ENCODE measurements around the gene PLCG1. TPM values are rescaled to one million over a fixed set of nuclear protein-coding genes. Genes with fewer than 3 reads are reported as not detected.

PLCG1 gene
- total RNA-seq, 1 experiment from 2014 or later, result 68.8 TPM

DNA sequence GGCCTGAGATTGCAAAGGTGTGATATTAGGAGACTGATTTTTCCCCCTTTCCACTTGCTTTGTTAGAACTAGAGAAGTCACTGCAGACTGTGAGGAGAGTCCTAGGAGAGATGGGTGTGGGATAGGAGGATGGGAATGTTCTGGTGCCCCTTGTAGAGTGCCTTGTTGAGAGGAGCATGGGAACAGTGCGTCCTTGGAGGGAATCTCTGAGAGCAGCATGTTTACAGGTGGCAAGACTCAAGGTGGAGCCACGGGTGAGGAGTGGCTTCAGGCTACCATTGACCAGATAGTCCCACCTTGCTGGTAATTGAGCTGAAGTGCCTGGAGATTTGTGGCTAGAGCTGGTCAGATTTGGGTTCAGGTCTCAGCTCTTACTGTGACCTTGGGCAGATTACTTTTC, 6.0 kb downstream of the PLCG1 start:
- no peak for ATAC-seq

DNA sequence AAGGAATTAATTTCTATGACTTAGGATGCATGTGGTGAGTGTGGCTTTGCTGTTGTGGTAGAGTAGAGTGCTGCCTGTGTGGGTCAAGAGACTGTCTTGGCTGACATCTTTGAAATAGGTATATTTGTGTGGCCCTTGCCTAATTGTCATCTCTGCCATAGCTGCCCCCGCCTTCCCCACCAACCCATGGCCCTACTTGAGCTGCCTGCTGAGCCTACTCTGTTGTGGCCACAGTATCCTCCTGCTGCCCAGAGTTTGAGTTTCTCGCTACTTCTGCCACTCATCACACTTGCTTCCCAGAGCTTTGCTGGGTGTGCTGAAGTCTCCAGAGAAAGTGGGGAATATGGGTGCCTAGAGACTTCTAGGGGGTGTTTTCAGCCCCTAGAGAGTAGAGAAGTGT, 8.0 kb downstream of the PLCG1 start:
- no peaks in the 10 kb centered on the region for H3K36me3 ChIP-seq (ENCODE audit: low read depth, low read length)
- H3K9me2 ChIP-seq (replicated peaks; ENCODE audit: low read length), result no peaks in the 10 kb centered on the region
- H3K4me2 ChIP-seq (ENCODE audit: low read length), result no peak overlapping the region
- no peaks in the 10 kb centered on the region for H3K9me3 ChIP-seq (ENCODE audit: low read length)
- H3K4me1 ChIP-seq (ENCODE audit: insufficient read depth, low read length), result peaks cover 7% of the 10 kb centered on the region; the same call in 1 of the 2 replicates
- intact Hi-C loops (cut with micrococcal nuclease), result no loop called here
- H3K4me3 ChIP-seq (ENCODE audit: low read length), result no peak overlapping the region
- no peak overlapping the region for H3K9ac ChIP-seq (ENCODE audit: low read length)
- no peak overlapping the region for H2AFZ ChIP-seq (ENCODE audit: low read length)
- no peaks in the 10 kb centered on the region for H3F3A ChIP-seq (ENCODE audit: low read length, unreplicated experiment)
- no peak for ATAC-seq
- TF ChIP-seq EZH2phosphoT487 (IDR thresholded peaks at IDR 0.05; ENCODE audit: borderline replicate concordance, low read length), result no peak
- POLR2A ChIA-PET (ENCODE audit: unreplicated experiment), result no interaction called here
- no peaks in the 10 kb centered on the region for H3K27me3 ChIP-seq (ENCODE audit: low read length)
- CTCF ChIA-PET, result no interaction called here
- no TSS peak for BruUV-seq (replicated peaks)
- no peak overlapping the region for H3K27ac ChIP-seq (ENCODE audit: low read length)
- peaks cover 67% of the 10 kb centered on the region for H4K20me1 ChIP-seq (ENCODE audit: low read length)
- DNase-seq, result no peak
- H3K79me2 ChIP-seq (ENCODE audit: low read length), result peaks cover 95% of the 10 kb centered on the region

More for the DNA sequence above, 6.0 kb downstream of the PLCG1 start:
- BruUV-seq (replicated peaks), result no TSS peak
- ChIA-PET CTCF (interaction anchor here (0.6 kb wide), 1 partner anchor 179 kb away, joined by 5 read pairs; no protein-coding TSS in a partner anchor), POLR2A (ENCODE audit: unreplicated experiment) (no interaction called here)
- H3F3A ChIP-seq (ENCODE audit: low read length, unreplicated experiment), result no peaks in the 10 kb centered on the region
- no peak overlapping the region for H2AFZ ChIP-seq (ENCODE audit: low read length)
- DNase-seq, result no peak
- H3K4me2 ChIP-seq (ENCODE audit: low read length), result no peak overlapping the region
- intact Hi-C loops (cut with micrococcal nuclease), result no loop called here
- H3K36me3 ChIP-seq (ENCODE audit: low read depth, low read length), result no peaks in the 10 kb centered on the region
- peaks cover 67% of the 10 kb centered on the region for H4K20me1 ChIP-seq (ENCODE audit: low read length)
- H3K27me3 ChIP-seq (ENCODE audit: low read length), result no peaks in the 10 kb centered on the region
- H3K4me3 ChIP-seq (ENCODE audit: low read length), result no peak overlapping the region
- TF ChIP-seq, protein P1, sequence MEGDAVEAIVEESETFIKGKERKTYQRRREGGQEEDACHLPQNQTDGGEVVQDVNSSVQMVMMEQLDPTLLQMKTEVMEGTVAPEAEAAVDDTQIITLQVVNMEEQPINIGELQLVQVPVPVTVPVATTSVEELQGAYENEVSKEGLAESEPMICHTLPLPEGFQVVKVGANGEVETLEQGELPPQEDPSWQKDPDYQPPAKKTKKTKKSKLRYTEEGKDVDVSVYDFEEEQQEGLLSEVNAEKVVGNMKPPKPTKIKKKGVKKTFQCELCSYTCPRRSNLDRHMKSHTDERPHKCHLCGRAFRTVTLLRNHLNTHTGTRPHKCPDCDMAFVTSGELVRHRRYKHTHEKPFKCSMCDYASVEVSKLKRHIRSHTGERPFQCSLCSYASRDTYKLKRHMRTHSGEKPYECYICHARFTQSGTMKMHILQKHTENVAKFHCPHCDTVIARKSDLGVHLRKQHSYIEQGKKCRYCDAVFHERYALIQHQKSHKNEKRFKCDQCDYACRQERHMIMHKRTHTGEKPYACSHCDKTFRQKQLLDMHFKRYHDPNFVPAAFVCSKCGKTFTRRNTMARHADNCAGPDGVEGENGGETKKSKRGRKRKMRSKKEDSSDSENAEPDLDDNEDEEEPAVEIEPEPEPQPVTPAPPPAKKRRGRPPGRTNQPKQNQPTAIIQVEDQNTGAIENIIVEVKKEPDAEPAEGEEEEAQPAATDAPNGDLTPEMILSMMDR (conservative IDR thresholded peaks at IDR 0.05; ENCODE audit: low read depth, low read length), result no peak
- TF ChIP-seq EZH2 (IDR thresholded peaks at IDR 0.05; ENCODE audit: low read length, unreplicated experiment) (no peak), EZH2phosphoT487 (IDR thresholded peaks at IDR 0.05; ENCODE audit: borderline replicate concordance, low read length) (no peak)
- no peaks in the 10 kb centered on the region for H3K9me2 ChIP-seq (replicated peaks; ENCODE audit: low read length)
- peaks cover 16% of the 10 kb centered on the region for H3K4me1 ChIP-seq (ENCODE audit: insufficient read depth, low read length)
- H3K9ac ChIP-seq (ENCODE audit: low read length), result no peak overlapping the region
- no peaks in the 10 kb centered on the region for H3K9me3 ChIP-seq (ENCODE audit: low read length)
- H3K27ac ChIP-seq (ENCODE audit: low read length), result no peak overlapping the region
- H3K79me2 ChIP-seq (ENCODE audit: low read length), result peaks cover 96% of the 10 kb centered on the region

DNA sequence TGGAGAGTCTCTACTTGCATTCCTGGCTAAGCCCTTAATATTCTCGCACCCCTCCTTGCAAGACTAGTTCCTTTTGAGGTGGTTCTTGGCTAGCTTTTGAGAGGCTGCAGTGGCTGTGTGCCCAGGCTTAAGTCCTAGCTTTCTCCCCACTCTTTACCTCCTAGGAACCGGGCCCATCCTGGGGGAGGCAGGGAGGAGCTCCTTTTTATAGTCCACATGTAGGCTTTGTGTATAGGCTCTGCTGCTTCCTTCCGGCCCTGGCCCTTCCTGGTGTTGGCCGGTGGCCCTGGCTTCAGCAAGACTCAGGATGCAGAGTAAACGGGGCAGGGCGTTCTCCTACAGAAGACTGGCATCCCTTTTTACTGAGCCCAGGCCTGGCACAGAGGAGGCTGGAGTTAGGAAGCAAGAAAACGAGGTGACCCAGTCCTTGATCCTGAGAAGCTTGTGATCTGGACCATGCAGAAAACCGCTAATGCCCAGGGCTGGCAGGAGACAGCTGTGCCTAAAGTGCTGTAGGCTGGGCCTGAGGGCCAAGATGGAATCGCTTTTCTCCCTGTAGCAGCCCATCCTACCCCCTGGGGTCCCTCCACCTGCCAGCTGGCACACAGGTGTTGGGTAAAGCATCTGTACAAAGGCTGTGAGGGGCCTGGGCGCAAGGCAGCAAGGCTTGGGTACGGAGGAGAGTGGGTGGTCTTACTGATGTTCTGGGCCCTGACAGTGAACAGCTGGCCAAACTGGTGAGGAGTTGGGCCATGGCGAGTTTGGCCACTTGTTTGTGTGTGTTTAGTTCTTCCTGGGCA, 8.7 kb downstream of the PLCG1 start:
- no peak overlapping the region for H3K27ac ChIP-seq (ENCODE audit: low read length)
- no peak for TF ChIP-seq EZH2phosphoT487 (IDR thresholded peaks at IDR 0.05; ENCODE audit: borderline replicate concordance, low read length)
- TF ChIP-seq, protein P1 (conservative IDR thresholded peaks at IDR 0.05; ENCODE audit: low read depth, low read length), result no peak
- TF ChIP-seq EZH2 (IDR thresholded peaks at IDR 0.05; ENCODE audit: low read length, unreplicated experiment), result no peak
- H3K4me2 ChIP-seq (ENCODE audit: low read length), result no peak overlapping the region
- H3K4me1 ChIP-seq (ENCODE audit: insufficient read depth, low read length), result peaks cover 7% of the 10 kb centered on the region; the same call in 1 of the 2 replicates
- H2AFZ ChIP-seq (ENCODE audit: low read length), result no peak overlapping the region
- H4K20me1 ChIP-seq (ENCODE audit: low read length), result peaks cover 68% of the 10 kb centered on the region
- H3K4me3 ChIP-seq (ENCODE audit: low read length), result no peak overlapping the region
- peaks cover 95% of the 10 kb centered on the region for H3K79me2 ChIP-seq (ENCODE audit: low read length)
- ATAC-seq, result peak; percentile 33
- H3K9ac ChIP-seq (ENCODE audit: low read length), result no peak overlapping the region
- BruUV-seq (replicated peaks), result no TSS peak
- intact Hi-C loops (cut with micrococcal nuclease), result no loop called here
- no peaks in the 10 kb centered on the region for H3K36me3 ChIP-seq (ENCODE audit: low read depth, low read length)
- DNase-seq, result no peak
- H3K9me3 ChIP-seq (ENCODE audit: low read length), result no peaks in the 10 kb centered on the region
- H3K9me2 ChIP-seq (replicated peaks; ENCODE audit: low read length), result no peaks in the 10 kb centered on the region
- H3F3A ChIP-seq (ENCODE audit: low read length, unreplicated experiment), result no peaks in the 10 kb centered on the region
- no peaks in the 10 kb centered on the region for H3K27me3 ChIP-seq (ENCODE audit: low read length)
- ChIA-PET CTCF (no interaction called here), POLR2A (ENCODE audit: unreplicated experiment) (no interaction called here)

Data from PC-3 (cell line).